ENCODE data around the gene REEP6.
"Not testable (repeated sequence)": the region's sequence is repeated elsewhere in the genome, so short reads cannot be mapped to it uniquely, and the experiment has no call there.

Gene REEP6

GRCh38 chr19:1495799-1496713 is 5.1 kb downstream of the REEP6 start:
- H3K4me3 ChIP-seq (ENCODE audit: low read depth, low read length) = no peak overlapping the region
- no peak for TF ChIP-seq CTCF (IDR thresholded peaks at IDR 0.05; ENCODE audit: borderline replicate concordance, insufficient read depth, low read depth, low read length)

- H3K4me3 ChIP-seq (ENCODE audit: low read depth, low read length) = no peak overlapping the region
- no peak for TF ChIP-seq CTCF (IDR thresholded peaks at IDR 0.05; ENCODE audit: borderline replicate concordance, insufficient read depth, low read depth, low read length)
Observed at GRCh38 chr19:1496714-1497577, 6.0 kb downstream of the REEP6 start.

- TF ChIP-seq CTCF (IDR thresholded peaks at IDR 0.05; ENCODE audit: borderline replicate concordance, insufficient read depth, low read depth, low read length) = no peak
- H3K4me3 ChIP-seq (ENCODE audit: low read depth, low read length) = no peak overlapping the region
Observed at GRCh38 chr19:1497578-1498235, 6.7 kb downstream of the REEP6 start.

GRCh38 chr19:1499231-1499630 is 8.2 kb downstream of the REEP6 start:
- H3K4me3 ChIP-seq (ENCODE audit: low read depth, low read length) = not testable (repeated sequence)

GRCh38 chr19:1501200-1501595 is 10.2 kb downstream of the REEP6 start:
- no peak overlapping the region for H3K4me3 ChIP-seq (ENCODE audit: low read depth, low read length)
- no peak for TF ChIP-seq CTCF (IDR thresholded peaks at IDR 0.05; ENCODE audit: borderline replicate concordance, insufficient read depth, low read depth, low read length)

GRCh38 chr19:1502433-1503088 is 11.6 kb downstream of the REEP6 start:
- no peak for TF ChIP-seq CTCF (IDR thresholded peaks at IDR 0.05; ENCODE audit: borderline replicate concordance, insufficient read depth, low read depth, low read length)
- no peak overlapping the region for H3K4me3 ChIP-seq (ENCODE audit: low read depth, low read length)
